NCI-H69 (cell line): ENCODE measurements around the gene CATSPER4.

Experiments
- DNase-seq: peaks from one replicate; lab custom pipeline; 2025; lab: John Stamatoyannopoulos, UW

CATSPER4 gene

GRCh38 chr1:26190373-26190987 is at the start of gene CATSPER4:
Gene CATSPER4, plus strand, starts transcription at chr1:26190602. Its CDS starts 26 bp downstream, at chr1:26190628.
- DNase-seq: peak; percentile 30

- no peak for DNase-seq
Observed at GRCh38 chr1:26142159-26142558, 48.2 kb upstream of the CATSPER4 start.

- DNase-seq: peak; percentile 91
Observed at GRCh38 chr1:26145041-26145959, 45.1 kb upstream of the CATSPER4 start.

- no peak for DNase-seq
Observed at GRCh38 chr1:26145960-26146294, 44.5 kb upstream of the CATSPER4 start.

GRCh38 chr1:26148887-26149286 is 41.5 kb upstream of the CATSPER4 start:
- no peak for DNase-seq

DNA sequence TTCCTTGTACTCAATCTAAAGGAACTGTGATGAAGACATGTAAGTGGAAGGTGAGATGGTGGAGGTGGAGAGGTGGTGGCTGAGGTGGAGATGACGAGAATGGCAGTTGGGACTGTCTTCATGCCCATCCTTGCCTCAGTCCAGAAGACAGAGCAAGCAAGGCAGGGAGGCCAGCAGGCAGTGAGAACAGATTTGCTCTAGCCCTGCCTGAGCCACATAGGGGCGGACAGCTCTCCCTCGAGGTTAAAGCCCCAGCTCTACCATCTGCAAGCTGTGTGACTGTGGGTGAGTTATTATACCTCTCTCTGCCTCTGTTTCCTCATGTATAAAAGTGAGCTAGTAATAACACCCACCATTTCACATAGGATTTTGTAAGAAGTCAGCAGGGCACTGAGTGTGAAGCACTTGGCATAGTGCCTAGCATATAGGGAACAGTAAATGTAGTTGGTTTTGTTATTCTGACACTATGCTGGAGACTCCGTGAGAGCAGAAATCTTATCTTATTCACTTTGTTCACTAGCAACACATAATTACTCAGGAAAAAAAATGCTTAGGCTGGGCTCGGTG is 36.4 kb upstream of the CATSPER4 start:
- DNase-seq: no peak

- DNase-seq: no peak
Observed at GRCh38 chr1:26154750-26155149, 35.7 kb upstream of the CATSPER4 start.

DNA sequence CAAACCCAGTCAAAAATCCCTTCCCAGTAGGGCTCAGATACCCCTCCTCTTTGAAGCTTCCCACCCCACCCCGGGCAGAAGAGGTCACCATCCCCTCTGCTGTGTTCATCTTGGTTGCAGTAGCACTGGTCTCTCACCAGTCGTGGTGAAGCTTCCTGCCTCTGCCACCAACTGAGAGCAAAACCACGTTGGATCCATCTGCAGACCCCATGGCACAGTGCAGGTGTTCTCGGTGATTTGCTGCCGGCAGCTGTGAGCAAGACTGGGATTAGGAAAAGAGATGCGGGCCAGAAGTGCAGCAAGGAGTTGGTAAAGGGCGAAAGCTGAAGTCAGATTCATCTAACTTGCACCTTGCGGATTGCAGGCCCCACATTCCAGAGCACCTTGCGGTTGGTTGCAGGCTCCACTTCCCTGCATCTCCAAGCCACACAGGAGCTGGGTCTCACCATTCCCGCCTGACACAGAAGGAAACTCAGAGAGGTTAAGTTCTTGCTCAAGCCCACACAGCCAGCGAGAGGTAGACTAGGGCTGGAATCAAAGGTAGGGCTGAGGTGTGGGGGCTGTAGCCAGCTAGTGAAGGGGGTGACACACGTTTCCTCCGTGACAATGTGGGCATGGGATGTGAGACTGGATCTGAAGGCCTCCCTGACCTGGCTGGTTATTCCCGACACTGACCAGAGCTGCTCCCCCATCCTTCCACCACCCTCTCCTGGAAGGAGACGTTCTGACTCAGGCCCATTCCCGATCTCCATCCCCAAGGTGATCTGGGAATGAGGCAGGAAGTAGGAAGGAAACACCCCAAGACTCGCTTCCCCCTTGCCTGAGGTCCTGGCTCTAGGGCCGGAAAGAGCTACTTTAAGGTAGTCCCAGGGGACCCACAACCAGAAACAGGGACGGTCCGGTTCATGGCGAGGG is 34.8 kb upstream of the CATSPER4 start:
- DNase-seq: no peak

DNA sequence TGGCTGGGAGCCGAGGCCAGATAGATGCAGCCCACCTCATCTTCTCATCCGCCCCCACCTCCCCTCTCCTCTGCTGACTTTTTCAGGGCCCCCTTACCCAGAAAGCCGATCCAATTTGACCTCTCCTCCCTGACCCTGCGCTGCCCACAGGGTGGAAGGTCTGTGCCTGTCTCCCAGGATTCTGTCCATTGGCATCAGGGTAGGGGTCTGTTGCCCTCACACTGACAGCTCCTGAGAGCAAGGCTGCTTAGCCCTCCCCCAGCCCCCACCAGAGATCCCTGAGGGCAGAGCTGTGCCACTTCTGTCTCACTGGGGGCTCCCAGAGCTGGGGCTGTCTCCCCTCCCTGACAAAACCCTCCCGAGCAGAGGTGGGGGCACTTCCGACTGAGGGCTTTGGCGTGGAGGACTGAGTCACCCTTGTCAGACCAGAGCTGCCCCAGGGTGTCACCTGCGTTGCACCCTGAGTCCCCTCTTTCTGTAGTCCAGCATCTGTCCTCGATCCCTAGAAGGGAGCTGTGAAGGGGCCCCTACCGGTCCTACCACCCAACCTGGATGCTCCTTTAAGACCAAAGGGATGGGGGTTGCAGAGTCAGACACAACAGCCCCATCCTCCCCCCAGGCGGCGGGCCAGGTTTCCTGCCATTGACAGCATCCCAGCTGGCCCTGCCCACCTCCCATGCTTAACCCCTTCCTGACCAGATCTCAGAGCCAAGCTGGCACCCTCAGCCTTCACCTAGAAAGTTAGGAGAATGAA is 33.9 kb upstream of the CATSPER4 start:
- DNase-seq: peak; percentile 68

DNA sequence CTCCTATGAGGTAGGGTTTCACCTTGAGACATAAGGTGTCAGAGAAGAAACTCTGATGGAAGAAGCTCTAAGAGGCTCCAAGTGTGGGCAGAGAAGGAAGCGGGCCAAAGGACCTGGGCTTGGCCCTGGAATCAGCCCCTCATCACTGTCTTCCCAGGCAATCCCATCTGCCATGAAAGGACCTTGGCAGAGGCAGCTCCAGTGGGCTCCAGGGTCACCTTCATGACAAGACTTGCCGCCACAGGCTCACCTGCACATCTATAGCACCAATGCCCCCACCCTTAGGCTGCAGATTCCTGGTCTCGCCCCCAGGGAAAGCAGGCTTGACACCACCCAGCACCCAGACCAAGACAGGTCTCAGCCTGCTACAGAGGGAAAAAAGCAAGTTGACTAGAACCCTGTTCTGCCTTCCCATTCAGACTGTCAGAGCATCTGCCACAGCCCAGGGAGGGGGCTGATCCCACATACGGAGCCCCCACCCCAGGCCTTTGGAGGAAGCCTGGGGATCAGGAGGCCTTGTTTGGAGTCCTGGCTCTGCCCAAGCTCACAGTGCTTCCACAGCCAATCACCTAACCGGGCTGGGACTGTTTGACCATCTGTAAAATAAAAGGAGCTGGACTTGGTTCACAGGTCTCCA is 32.0 kb upstream of the CATSPER4 start:
- DNase-seq: no peak

- no peak for DNase-seq
Observed at GRCh38 chr1:26158908-26159742, 31.3 kb upstream of the CATSPER4 start, which contains the start of gene FAM110D. Gene FAM110D, plus strand, starts transcription at chr1:26159079. Its CDS starts 2,213 bp downstream, at chr1:26161292.

GRCh38 chr1:26159743-26160039 is 30.7 kb upstream of the CATSPER4 start:
- no peak for DNase-seq

- no peak for DNase-seq
Observed at GRCh38 chr1:26160527-26161414, 29.6 kb upstream of the CATSPER4 start.

DNA sequence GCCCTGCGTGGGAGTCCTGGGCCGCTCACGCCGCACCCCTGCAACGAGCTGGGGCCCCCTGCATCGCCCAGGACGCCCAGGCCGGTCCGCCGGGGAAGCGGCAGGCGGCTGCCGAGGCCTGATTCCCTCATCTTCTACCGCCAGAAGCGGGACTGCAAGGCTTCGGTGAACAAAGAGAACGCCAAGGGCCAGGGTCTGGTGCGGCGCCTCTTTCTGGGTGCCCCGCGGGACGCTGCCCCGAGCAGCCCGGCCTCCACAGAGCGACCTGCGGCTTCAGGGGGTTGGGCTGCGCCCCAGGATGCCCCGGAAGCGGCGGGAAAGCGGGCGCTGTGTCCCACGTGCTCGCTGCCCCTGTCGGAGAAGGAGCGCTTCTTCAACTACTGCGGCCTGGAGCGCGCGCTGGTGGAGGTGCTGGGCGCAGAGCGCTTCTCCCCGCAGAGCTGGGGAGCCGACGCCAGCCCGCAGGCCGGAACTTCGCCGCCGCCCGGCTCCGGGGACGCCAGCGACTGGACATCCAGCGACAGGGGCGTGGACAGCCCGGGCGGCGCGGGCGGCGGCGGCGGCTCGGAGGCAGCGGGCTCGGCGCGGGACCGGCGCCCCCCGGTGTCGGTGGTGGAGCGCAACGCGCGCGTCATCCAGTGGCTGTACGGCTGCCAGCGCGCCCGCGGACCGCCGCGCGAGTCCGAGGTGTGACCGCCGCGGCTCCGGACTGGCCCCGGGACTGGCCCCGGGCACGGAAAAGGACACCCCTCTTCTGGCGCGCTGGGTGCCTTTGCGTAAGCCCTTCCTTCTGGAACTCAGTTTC is 28.8 kb upstream of the CATSPER4 start:
- peak; percentile 70 for DNase-seq

DNA sequence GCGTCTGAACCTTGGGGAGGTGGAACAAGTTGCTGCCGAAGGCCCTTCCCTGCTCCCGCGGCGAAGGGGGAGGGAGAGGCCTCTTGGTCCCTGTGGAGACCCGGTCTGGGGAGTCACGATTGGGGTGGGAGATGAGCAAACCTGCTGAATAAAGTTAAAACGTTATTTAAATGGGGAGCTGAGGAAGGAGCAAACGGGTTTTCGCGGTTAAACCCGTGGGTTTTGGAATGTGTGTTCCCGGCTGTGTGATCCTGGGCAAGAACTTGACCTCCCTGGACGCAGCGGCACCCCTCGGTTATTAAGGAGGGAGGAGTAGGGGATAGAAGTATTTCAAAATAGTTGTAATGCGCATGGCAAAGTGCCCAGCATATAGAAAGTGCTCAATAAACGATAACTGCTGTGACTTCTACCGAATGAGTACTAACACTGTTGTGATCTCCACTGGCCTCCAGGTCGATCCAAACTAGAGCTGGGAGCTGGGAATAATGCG is 28.1 kb upstream of the CATSPER4 start:
- DNase-seq: no peak

GRCh38 chr1:26163684-26164035 is 26.7 kb upstream of the CATSPER4 start:
- DNase-seq: no peak

GRCh38 chr1:26164036-26164860 is 26.2 kb upstream of the CATSPER4 start:
- peak; percentile 44 for DNase-seq
